Measurements from ENCODE around the gene LMBR1.

GRCh38 chr7:156753630-156754029 lies 139.4 kb downstream of the LMBR1 start:
- TF ChIP-seq POLR2AphosphoS5 (IDR thresholded peaks at IDR 0.05) (no peak), CTCF (IDR thresholded peaks at IDR 0.05) (no peak), POLR2A (IDR thresholded peaks at IDR 0.05) (no peak)

Measured in gastroesophageal sphincter (tissue), 3 donors.